SW480 (cell line): Measurements from ENCODE around the gene TRAF3IP1.
"Not testable (repeated sequence)": the region's sequence is repeated elsewhere in the genome, so short reads cannot be mapped to it uniquely, and the experiment has no call there.

Source experiments
- DNase-seq: peaks from one replicate; pipeline ENCODE4 v3.0.0-alpha.2; 2016; ENCODE audit warnings: low spot score

TRAF3IP1 gene

GRCh38 chr2:238380785-238381184, 60.5 kb downstream of the TRAF3IP1 start:
- DNase-seq = no peak

GRCh38 chr2:238381341-238382115, 61.2 kb downstream of the TRAF3IP1 start:
- no peak for DNase-seq

- DNase-seq = no peak
These were observed 62.1 kb downstream of the TRAF3IP1 start for GRCh38 chr2:238382381-238382781.

GRCh38 chr2:238383135-238383534, 62.8 kb downstream of the TRAF3IP1 start:
- DNase-seq = no peak

GRCh38 chr2:238383743-238384380, 63.5 kb downstream of the TRAF3IP1 start:
- DNase-seq = no peak

GRCh38 chr2:238387332-238387731, 67.0 kb downstream of the TRAF3IP1 start:
- no peak for DNase-seq

GRCh38 chr2:238388794-238389193, 68.5 kb downstream of the TRAF3IP1 start:
- no peak for DNase-seq

GRCh38 chr2:238389988-238390589, 69.8 kb downstream of the TRAF3IP1 start:
- DNase-seq = no peak

- DNase-seq = no peak
These were observed 70.8 kb downstream of the TRAF3IP1 start for GRCh38 chr2:238391042-238391689.

- no peak for DNase-seq
These were observed 76.3 kb downstream of the TRAF3IP1 start for GRCh38 chr2:238396663-238397062.

- DNase-seq = no peak
These were observed 77.0 kb downstream of the TRAF3IP1 start for GRCh38 chr2:238397356-238397755.

GRCh38 chr2:238398577-238398976, 78.3 kb downstream of the TRAF3IP1 start:
- no peak for DNase-seq

GRCh38 chr2:238399094-238399493, 78.8 kb downstream of the TRAF3IP1 start:
- DNase-seq = no peak

- no peak for DNase-seq
These were observed 81.2 kb downstream of the TRAF3IP1 start for GRCh38 chr2:238401551-238401950.

GRCh38 chr2:238403632-238404405, 83.5 kb downstream of the TRAF3IP1 start:
- DNase-seq = no peak

GRCh38 chr2:238404406-238405216, 84.3 kb downstream of the TRAF3IP1 start:
- no peak for DNase-seq

- not testable (repeated sequence) for DNase-seq
These were observed 84.9 kb downstream of the TRAF3IP1 start for GRCh38 chr2:238405217-238405555.

GRCh38 chr2:238406221-238406997, 86.1 kb downstream of the TRAF3IP1 start:
- DNase-seq = no peak

- no peak for DNase-seq
These were observed 86.6 kb downstream of the TRAF3IP1 start for GRCh38 chr2:238406998-238407285.

- no peak for DNase-seq
These were observed 87.2 kb downstream of the TRAF3IP1 start for GRCh38 chr2:238407566-238407965.
